ENCODE data around the gene CPNE7. TPM values are rescaled to one million over a fixed set of nuclear protein-coding genes. Genes with fewer than 3 reads are reported as not detected.
A peak's percentile ranks its signal among the peaks of the same experiment; 100 is the strongest.

The CPNE7 gene
- total and polyA plus RNA-seq, 2 of the 13 experiments (the other 11 are each of a cell fraction or from before 2014, with no cell fraction given), result 0.59 TPM; not detected in 1

- no TSS peak for BruUV-seq (replicated peaks)
- intact Hi-C loops (cut with micrococcal nuclease; ENCODE audit: unreplicated experiment), result no loop called here
- Histone ChIP-seq H3K27me3 (ENCODE audit: control insufficient read depth in 1 of 2, insufficient read depth in 2 of 2, low read length in 2 of 2) (peaks cover 9 to 22% of the 10 kb centered on the region in 2 experiments), H3K9ac (ENCODE audit: insufficient read depth, low read depth, low read length) (no peak overlapping the region), H2AFZ (ENCODE audit: low read length) (no peak overlapping the region), H3K9me3 (ENCODE audit: low read length) (no peaks in the 10 kb centered on the region), H3K79me2 (ENCODE audit: insufficient read depth, low read length) (no peaks in the 10 kb centered on the region), H3K36me3 (replicated peaks in 1 of 2; ENCODE audit: control insufficient read depth in 1 of 2, insufficient read depth in 2 of 2, low read length in 2 of 2) (no peaks in the 10 kb centered on the region), H3K4me3 (replicated peaks in 1 of 3; ENCODE audit: insufficient read depth in 1 of 3, low read depth in 2 of 3, low read length in 3 of 3) (peak overlapping the region in 1 of 3 experiments; percentile 6; a peak in 1 of 6 replicates), H3K27ac (ENCODE audit: extremely low read length, insufficient read depth, low read length) (no peak overlapping the region), H4K20me1 (ENCODE audit: insufficient read depth, low read length) (no peaks in the 10 kb centered on the region), H3K4me1 (ENCODE audit: insufficient read depth, low read length) (peaks cover 24% of the 10 kb centered on the region), H3K4me2 (ENCODE audit: low read depth, low read length) (peak overlapping the region; percentile 18; the same call in 1 of the 2 replicates)
- ChIA-PET CTCF (ENCODE audit: low intra/inter-chr PET ratio, low total read pairs) (no interaction called here), POLR2A (no interaction called here)
- WGBS (ENCODE audit: low lambda C conversion rate), result 3% methylated on average over 16 of the region's 22 CpGs
- ATAC-seq (peak; percentile 47), DNase-seq (ENCODE audit: low spot score) (no peak), FAIRE-seq (no peak)
- TF ChIP-seq, protein P1, sequence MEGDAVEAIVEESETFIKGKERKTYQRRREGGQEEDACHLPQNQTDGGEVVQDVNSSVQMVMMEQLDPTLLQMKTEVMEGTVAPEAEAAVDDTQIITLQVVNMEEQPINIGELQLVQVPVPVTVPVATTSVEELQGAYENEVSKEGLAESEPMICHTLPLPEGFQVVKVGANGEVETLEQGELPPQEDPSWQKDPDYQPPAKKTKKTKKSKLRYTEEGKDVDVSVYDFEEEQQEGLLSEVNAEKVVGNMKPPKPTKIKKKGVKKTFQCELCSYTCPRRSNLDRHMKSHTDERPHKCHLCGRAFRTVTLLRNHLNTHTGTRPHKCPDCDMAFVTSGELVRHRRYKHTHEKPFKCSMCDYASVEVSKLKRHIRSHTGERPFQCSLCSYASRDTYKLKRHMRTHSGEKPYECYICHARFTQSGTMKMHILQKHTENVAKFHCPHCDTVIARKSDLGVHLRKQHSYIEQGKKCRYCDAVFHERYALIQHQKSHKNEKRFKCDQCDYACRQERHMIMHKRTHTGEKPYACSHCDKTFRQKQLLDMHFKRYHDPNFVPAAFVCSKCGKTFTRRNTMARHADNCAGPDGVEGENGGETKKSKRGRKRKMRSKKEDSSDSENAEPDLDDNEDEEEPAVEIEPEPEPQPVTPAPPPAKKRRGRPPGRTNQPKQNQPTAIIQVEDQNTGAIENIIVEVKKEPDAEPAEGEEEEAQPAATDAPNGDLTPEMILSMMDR (CRISPR knock-in tag; IDR thresholded peaks at IDR 0.05), result no peak
- TF ChIP-seq, protein P2, sequence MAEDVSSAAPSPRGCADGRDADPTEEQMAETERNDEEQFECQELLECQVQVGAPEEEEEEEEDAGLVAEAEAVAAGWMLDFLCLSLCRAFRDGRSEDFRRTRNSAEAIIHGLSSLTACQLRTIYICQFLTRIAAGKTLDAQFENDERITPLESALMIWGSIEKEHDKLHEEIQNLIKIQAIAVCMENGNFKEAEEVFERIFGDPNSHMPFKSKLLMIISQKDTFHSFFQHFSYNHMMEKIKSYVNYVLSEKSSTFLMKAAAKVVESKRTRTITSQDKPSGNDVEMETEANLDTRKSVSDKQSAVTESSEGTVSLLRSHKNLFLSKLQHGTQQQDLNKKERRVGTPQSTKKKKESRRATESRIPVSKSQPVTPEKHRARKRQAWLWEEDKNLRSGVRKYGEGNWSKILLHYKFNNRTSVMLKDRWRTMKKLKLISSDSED (CRISPR knock-in tag; IDR thresholded peaks at IDR 0.05), result no peak
- TF ChIP-seq ZNF441 (CRISPR knock-in tag; IDR thresholded peaks at IDR 0.05; ENCODE audit: borderline replicate concordance) (peak; percentile 71; the same call in 1 of the 2 replicates), ZNF740 (CRISPR knock-in tag; IDR thresholded peaks at IDR 0.05) (peak; percentile 83), ZSCAN21 (CRISPR knock-in tag; IDR thresholded peaks at IDR 0.05; ENCODE audit: borderline replicate concordance) (peak; percentile 99)
- TF ChIP-seq, protein P3, sequence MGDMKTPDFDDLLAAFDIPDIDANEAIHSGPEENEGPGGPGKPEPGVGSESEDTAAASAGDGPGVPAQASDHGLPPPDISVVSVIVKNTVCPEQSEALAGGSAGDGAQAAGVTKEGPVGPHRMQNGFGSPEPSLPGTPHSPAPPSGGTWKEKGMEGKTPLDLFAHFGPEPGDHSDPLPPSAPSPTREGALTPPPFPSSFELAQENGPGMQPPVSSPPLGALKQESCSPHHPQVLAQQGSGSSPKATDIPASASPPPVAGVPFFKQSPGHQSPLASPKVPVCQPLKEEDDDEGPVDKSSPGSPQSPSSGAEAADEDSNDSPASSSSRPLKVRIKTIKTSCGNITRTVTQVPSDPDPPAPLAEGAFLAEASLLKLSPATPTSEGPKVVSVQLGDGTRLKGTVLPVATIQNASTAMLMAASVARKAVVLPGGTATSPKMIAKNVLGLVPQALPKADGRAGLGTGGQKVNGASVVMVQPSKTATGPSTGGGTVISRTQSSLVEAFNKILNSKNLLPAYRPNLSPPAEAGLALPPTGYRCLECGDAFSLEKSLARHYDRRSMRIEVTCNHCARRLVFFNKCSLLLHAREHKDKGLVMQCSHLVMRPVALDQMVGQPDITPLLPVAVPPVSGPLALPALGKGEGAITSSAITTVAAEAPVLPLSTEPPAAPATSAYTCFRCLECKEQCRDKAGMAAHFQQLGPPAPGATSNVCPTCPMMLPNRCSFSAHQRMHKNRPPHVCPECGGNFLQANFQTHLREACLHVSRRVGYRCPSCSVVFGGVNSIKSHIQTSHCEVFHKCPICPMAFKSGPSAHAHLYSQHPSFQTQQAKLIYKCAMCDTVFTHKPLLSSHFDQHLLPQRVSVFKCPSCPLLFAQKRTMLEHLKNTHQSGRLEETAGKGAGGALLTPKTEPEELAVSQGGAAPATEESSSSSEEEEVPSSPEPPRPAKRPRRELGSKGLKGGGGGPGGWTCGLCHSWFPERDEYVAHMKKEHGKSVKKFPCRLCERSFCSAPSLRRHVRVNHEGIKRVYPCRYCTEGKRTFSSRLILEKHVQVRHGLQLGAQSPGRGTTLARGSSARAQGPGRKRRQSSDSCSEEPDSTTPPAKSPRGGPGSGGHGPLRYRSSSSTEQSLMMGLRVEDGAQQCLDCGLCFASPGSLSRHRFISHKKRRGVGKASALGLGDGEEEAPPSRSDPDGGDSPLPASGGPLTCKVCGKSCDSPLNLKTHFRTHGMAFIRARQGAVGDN (CRISPR knock-in tag; IDR thresholded peaks at IDR 0.05), result peak; percentile 30
- in situ Hi-C loops (cut with HindIII; ENCODE audit: extremely low pct_ligation_motif_present, low pct_unique_long_range_greater_than_20kb), result loop anchor here (5.0 kb wide), 1 partner anchor 40 kb away; no protein-coding TSS in a partner anchor
Observed at GRCh38 chr16:89602273-89602951, 26.9 kb downstream of the CPNE7 start.

Data from HepG2 (cell line).